HG02973 (cell line): ENCODE results near the gene AVL9.

Source experiments
- ATAC-seq: cut with Tn5 transposase; IDR thresholded peaks from one replicate; pipeline ENCODE4 v1.9.1; 2021; ENCODE audit warnings: moderate library complexity; ENCODE audit not compliant: unreplicated experiment

The AVL9 gene

DNA sequence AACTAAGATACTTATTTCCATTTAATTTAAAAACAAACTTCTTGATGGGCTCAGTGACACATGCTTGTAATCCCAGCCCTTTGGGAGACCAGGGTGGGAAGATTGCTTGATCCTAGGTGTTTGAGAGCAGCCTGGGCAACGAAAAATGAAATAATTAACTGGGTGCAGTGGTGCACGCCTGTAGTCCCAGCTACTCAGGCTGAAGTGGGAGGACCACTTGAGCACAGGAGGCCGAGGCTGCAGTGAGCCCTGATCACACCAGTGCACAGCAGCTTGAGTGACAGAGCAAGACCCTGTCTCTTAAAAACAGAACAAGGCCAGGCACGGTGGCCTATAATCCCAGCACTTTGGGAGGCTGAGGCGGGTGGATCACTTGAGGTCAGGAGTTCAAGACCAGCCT is 37.4 kb downstream of the AVL9 start:
- ATAC-seq = no peak

DNA sequence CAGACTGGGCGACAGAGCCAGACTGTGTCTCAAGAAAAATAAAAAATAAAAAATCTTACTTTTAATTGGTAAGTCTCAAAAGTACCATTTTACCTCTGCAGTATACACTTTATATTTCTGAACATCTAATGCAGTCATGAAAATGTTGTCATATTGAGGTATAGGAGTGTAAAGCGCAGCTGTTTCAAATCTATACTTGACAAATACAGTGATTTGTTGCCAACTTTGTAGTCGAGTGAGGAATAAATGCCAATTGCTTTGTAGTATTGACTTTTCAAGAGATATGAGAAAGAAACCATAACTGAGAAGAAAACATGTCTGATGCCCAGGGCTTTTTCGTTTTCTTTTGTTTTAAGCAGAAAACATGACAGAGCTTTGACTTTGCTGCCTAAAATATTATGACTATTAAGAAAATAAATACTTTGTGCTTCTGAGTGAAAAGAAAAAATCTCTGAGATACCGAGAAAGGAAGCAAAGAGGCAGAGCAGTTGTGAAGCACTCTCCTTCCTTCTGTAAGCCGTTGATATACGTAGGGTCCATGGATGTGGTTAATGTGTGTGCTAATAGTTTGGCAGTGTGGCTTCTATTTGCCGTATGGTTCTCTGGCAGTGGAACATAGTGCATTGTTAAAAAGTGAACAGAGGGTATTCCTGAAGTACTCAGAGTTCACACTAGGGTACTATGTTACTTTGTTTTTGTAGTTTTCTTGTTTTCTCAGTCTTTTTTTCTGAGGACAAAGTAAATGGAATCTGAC is 38.2 kb downstream of the AVL9 start:
- no peak for ATAC-seq

DNA sequence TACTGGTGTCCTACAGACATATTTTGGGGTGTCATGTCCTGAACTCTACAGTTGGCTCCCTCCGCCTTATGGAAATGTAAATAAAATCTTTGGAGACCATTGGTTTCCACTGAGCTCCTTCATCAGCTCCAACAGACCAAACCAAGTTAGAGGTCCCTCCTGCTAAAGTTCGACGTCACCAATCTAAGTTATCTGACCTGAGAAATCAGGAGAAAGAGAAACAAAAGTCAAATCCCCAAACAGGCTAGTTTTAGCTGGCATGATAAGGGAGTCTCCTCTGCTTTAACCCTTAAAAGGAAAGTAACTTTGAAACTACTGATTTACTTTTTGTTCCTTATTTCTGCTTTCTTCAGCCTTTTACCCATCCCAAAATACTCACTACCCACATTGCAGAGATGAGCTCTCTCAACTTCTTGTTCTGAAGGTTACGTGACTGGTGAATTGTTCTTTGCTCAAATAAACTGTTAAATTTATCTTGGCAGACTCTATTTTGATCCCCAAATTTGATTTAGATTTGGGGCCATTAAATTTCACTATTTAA is 39.9 kb downstream of the AVL9 start:
- ATAC-seq = no peak

DNA sequence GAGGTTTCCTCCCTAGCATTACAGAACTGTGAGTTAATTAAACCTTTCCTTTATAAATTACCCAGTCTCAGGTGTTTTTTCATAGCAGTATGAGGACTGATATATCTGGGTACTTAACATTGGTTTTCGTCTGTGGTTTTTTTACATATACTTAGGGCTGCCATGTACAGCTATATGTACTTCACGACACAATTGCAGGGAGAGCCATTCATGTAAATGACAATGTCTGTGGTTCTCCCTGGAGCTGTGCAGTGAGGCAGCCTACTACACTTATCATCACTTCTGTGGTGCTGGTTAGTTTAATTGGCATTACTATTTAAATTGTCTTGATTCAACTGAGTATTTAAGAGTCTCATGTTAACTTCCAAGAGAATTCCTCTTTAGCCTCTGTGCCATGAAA is 40.7 kb downstream of the AVL9 start:
- no peak for ATAC-seq

DNA sequence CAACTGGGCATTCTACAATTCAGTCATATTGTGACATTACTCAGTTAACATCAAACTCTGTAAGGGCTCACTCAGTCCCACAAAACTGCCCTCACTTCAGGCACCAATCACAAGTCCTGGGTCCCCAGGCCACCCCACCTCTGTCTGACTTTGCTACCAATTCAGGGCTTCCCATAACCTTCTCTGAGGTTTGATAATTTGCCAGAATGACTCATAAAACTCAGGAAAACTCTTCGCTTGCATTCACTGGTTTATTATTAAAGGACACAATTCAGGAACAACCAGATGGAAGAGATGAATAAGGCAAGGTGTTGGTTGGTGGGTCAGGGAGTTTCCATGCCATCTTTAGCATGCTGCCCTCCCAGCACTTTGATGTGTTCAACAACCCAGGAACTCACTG is 41.3 kb downstream of the AVL9 start:
- no peak for ATAC-seq

DNA sequence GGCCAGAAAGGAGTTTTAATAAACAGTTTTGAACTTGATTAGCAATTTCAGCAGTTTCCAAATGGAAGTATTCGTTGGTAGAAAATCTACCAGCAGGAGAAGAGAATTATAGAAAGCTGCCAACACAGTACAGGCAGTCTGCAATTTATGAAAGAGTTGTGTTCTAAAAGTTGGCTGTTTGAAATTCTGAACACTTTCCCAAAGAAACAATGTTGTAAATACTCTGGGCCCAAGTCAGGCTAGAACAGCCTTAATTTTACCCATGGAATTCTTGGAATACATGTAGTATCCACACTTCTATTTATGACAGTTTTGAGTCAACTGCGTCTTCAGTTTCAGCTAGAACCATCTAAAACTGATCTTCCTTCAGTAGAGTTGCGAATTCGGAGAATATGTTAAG is 42.5 kb downstream of the AVL9 start:
- ATAC-seq = no peak

DNA sequence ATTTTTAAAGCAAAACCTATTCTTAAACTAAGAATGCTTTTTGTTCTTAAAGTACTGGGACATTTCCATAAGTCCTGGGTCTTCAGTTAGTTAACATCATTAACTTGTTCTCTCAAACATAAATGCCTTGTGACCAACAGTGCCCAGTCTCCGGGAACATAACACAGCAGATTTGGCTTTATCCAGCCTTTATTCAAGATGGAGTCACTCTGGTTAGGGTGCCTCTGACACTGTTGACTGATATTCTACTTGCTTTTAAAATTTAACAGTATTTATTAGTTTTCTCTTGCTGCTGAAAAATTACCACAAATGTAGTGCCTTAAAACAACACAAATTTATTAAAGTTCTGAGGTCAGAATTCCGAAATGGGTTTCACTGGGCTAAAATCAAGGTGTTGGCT is 44.1 kb downstream of the AVL9 start:
- no peak for ATAC-seq

DNA sequence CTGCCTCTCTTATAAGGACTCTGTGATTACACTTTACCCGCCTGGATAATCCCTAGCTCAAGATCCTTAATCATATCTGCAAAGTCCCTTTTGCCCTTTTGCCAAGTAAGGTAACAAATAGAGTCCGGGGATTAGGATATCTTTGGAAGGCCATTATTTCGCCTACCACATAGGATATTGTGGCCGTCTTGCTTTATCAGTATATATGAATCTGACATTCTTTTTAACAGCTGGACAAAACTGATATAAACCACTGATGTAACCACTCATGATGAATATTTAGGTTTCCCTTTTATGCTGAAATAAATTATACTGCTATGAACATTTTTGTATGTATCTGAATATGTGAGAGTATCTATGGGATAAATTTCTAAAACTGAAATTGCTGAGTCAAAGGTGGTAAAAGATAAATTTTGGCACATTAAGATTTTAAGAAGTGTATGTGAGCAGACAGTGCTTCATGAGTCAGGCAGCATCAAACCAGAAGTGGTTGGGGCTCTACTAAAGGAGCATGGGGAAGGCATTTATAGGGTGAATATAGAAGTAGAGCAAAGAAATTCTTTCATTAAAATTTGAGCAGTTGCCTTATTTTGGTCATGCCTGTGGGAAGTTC is 44.7 kb downstream of the AVL9 start:
- ATAC-seq = no peak

DNA sequence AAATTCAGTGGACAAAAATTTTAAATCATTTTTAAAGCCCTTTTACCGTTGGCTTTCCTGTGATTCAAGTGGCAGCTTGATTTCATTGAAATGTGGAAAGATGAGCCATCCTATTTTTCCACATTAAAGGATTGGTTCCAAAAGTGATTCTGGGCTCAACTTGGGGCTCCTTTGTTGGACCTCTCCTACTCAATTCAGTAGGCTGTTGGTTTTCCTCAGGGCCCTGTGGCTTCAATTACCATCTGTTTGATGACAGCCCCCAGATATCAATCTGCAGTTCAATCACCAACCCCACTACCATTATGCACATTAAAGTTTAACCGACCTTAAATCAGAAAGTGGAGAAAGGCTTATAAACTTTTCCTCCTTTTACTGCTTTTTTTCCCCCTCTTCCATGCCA is 47.3 kb downstream of the AVL9 start:
- no peak for ATAC-seq

DNA sequence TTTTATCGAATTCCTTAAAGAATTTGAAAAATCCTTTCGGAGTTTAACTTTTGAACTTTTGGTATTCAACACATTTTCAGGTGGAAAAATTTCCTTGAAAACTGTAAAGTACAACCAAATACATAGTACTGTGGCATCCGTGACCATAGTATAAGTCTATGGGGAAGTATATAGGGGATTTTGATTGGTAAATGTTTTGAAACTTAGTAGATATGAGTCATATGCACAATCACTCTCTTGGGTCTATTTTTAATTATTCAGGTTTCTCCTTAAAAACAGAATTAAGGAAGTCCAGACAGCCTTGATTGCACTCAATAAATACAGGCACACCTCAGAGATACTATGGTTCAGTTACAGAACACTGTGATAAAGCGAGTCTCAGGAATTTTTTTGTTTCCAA is 64.2 kb downstream of the AVL9 start:
- no peak for ATAC-seq

DNA sequence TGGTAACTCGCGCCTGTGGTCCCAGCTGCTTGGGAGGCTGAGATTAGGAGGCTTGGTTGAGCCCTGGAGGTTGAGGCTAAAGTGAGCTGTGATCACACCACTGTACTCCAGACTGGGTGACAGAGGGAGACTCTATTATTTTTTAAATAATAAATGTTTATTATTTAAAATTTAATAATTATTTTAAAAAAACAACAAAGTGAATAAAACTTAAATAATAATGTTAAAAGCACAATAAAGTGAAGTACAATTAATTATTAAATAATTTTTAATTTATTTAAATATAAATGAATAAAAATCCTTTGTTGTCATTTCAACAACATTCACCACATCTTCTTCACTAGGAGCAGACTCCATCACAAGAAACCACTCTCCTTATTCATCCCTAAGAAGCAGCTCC is 64.8 kb downstream of the AVL9 start:
- ATAC-seq = no peak

DNA sequence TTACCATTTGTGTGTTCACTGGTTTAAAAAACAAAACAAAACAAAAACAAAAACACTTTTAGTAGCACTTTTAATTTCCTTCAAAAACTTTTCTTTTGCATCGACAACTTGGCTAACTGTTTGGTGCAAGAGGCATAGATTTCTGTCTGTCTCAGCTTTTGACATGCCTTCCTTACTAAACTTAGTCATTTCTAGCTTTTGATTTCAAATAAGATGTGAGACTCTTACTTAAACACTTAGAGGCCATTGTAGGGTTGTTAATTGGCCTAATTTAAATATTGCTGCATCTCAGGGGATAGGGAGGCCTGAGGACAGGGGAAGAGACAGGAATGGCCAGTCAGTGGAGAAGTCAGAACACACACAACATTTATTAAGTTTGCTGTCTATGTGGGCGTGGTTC is 66.3 kb downstream of the AVL9 start:
- ATAC-seq = no peak

DNA sequence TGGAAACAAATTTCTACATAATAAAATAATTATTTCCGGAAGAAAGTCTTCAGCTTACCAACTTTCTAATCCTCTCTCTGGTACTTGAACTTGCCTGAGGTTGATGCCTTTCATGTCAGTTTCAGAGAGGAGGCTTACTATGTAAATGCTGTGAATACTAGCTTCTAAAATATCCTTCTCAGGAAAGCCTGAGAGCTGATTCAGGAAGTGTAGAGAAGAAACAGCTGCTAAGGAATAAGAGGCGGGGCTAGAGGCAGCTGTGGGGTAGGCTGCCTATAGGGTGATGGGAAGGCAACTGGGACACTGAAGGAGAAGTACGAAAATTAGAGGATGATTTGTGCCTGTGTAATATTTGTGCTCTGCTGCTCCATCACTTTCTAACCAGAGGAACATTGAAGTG is 69.3 kb downstream of the AVL9 start:
- ATAC-seq = no peak

DNA sequence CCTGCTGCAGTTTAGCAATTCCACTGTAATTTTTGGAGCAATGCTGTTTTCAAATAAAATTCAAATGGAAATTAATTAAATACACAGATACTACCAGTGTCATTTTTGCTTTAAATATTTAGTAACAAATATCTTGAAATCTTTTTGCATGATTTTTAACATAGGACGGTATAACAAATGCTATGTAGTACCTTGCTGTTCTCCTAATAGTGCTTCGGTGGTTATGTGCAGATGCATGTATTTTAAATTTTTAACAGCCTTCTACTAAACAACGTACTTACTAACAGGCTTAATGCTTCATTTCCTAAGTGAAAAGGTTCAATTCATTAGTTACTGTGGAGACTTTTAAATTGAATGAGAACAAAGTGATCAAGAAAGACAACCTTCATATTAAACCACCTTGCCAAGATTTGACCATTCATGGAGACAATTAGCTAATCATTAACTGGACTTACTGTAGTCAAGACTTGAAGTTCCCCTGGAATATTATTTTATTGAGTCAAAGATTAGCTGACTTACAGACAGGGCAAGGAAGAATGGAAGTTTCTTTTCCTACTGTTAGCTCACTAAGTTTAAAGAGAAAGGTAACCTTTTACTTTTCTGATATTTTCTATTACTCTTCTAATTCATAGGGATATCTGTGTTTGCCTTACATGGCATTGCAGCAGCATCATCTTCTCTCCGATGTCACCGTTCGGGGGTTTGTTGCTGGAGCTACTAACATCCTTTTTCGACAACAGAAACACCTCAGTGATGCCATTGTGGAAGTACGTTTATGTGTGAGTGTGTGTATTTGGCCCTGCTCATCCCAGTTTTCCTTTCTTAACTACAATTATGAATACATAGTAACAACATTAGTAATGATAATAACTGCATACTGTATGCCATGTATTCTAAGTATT is 74.3 kb downstream of the AVL9 start:
- no peak for ATAC-seq

DNA sequence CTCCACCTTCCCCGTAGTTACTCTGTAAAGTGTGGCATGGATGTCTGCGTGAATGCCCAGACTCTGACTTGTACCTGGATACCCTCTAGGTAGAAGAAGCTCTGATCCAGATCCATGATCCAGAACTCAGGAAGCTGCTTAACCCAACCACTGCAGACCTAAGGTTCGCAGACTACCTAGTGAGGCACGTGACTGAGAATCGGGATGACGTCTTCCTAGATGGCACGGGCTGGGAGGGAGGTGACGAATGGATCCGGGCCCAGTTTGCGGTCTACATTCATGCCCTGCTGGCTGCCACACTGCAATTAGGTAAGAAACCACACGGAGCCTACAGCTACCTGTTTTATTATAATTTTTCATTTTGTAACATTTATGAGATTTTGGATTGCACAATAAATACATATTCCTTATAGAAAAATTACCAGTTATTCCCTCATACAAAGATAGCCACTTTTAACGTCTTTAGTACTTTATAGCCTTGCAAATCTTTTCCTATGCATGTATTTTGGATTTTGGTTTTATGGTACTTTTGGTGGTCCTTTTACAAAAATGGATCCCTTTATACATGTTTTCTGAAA is 77.9 kb downstream of the AVL9 start:
- no peak for ATAC-seq

DNA sequence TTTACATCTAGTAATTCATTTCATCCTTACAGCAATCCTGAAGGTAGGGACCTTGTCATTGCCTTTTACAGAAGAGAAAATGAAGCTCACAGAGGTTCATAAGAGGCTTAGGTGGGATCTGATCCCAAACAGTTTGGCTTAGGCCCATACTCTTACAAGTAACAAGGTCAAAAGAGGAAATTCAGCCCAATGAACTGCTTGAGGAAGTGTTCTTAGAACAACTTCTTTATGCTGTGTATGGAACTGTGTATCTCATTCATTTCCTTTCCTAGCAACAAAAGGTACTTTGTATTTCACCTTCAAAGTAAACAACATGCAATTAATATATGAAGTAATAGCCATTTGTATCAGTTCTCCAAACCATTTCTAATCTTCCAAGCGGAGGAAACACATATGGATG is 79.3 kb downstream of the AVL9 start:
- ATAC-seq = no peak

DNA sequence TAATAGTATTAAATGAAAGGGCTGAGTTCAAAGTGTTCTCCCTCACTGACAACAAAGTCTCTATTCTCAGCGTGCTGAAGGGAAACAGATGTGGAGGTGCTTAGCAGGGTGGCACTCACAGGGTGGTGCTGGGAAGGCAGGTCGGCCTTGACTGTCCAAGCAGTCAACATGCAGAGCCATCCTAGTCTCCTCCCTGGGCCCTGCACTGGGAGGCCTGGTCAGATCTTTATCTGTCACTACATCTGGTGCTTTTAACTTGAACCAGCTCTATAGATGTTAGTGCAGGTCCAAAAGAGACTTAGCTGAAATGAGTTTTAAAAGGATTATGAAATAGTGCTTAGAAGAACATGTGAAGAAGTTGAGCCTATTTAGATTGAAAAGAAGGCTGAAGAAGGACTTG is 82.1 kb downstream of the AVL9 start:
- no peak for ATAC-seq

DNA sequence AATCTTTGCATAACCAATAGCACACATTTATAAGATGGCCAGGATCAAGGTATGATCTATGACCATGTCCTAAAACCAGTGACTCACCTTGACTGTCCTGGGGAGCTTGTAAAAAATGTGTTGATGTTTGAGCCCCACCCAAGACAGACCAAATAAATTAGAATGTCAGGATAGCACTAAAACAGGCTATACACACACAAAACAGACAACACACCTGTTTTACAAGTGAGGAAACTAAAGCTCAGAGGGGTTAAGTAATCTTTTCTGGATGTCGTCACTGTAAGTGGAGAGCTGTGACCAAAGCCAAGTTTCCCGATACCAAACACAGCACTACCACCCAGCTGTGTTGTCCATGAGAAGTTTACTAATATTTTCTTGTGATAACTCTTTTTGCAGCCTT is 84.5 kb downstream of the AVL9 start:
- no peak for ATAC-seq

DNA sequence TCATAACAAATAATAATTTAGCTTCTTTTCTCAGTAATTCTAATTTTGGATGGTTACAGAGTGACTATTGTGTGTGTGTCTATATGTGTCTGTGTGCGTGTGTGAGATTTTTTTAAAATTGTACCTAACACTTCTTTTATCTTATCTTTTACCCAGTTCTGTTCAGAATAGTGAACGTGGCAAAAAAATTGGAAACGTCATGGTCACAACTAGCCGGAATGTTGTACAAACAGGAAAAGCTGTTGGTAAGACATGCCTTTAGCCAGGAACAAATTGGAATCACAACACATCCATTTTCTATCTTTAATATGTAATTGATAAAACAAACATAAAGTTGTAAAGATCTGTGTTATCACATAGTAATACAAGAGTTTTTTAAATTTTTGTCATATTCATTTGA is 85.4 kb downstream of the AVL9 start:
- no peak for ATAC-seq

DNA sequence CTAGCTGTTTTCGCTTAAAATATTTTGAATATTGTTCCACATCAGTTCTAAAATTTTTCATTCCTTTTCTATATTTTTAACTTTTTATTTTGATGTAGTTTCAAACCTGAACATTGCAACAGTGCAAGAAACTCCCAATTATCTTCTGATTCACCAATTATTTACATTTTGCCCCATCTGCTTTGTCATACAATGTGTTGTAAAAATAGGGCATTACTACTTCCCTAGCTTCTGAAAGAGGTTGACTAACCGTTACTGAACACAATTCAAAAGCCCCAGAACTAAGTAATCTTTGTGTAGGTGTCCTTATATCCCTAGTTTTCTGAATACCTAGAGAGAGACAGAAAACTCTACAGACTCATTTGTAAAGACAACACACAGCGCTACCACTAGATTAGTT is 86.7 kb downstream of the AVL9 start:
- no peak for ATAC-seq

DNA sequence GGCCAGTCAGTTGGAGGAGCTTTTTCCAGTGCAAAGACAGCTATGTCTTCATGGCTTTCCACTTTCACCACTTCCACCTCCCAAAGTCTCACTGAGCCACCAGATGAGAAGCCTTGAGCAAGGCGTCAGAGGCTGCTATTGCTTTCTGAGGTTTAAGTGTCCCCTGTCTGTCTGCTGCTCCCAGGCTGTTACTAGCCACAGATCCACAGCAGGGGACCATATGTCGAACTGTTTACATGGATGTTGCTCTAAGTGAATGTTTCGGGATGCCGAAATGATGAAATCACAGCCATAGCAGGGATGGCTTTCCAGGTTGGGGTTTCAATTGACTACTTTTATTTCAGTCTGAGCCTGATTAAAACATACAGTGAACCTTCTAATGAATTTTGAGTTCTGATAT is 88.5 kb downstream of the AVL9 start:
- no peak for ATAC-seq
